A549 treated with ZK216348 at 1 μM for 4 hours (cell line): ENCODE results near the gene ABHD13. TPM values are rescaled to one million over a fixed set of nuclear protein-coding genes. Genes with fewer than 3 reads are reported as not detected.

Experiments
- total RNA-seq: library from RNA; stranded (reverse); fragments of 200-300 nt; extraction: Qiagen RNA extraction; gene quantifications from 5 replicates; pipeline ENCODE4 v1.2.3, GENCODE V29; 2022; ENCODE audit warnings: low read depth

The ABHD13 gene
- total RNA-seq, result 1.7 to 5.3 TPM (median 4.6 TPM) in 5 replicates

DNA sequence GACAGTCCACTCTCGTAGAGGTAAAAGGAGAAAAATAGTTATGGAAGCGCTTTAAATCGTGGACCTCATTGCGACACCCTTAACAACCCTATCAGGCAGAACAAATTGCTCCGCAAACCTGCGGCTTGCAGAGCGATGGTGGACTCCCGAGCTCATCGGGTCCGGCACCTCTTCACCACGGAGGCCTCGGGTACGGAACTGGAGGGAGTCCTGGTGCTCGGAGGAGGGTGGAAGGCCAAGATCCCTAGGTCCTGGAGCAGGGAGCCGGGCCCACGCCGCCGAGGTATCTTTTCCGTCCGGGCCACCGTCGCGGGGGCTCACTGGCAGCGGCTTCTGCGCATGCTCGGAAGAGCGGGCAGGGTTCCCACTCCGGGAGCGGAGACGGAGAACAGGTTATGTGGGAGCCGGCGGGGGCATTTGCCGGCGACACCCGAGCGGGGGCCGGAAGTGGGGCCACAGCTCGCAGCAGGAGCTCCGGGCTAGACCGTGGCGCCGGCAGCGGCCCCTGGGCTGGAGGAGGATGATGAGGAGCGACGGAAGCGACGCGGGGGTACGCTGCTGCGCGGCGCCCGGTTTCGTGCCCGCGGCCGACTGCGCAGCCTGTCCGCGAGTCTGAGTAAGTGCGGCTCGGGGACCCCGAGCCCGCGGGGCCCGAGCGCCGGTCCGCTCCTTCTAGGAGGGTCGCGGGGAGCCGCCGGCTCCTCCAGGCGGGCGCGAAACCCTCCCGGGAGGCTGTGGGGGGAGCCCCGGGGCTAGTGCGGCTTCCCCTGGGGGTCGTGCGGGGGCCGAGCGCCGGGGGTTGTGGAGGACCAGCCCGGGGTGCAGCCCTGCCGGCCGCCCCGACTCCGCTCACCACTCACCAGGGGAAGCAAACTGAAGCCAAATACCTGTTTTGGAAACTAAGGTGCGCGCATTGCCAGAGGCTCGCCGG, at the start of gene ABHD13:
Gene ABHD13, plus strand, starts transcription at position 349 of the 931 bp plus-strand sequence. CDS start 10,827 bp downstream, outside the sequence.

DNA sequence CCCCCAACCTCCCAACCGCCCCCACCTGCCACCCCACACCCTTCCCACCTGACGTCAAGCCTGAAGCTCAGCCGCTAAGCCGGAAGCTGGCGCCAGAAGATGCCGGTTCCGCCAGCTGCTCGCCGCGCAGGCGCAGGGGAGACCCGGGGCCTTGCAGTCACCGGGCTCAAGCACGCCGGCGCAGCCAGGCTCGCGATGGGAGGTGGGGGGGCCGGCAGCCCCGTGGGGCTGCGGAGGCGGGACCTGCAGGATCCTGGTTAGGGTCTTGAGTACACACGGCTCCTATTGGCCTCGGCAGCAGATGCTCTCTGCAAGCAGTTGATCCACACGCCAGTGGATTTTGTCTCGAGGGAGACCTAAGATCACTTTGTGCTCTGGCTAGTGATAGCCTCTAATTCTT, 2.8 kb upstream of the ABHD13 start, which contains the start of gene LIG4:
Gene LIG4, minus strand, starts transcription at position 101 of the 400 bp plus-strand sequence. CDS start 4,268 bp downstream, outside the sequence.

GRCh38 chr13:108269601-108270328, 51.6 kb downstream of the ABHD13 start, which contains the start of gene TNFSF13B:
Gene TNFSF13B (plus strand): TSS chr13:108269718. CDS start chr13:108269896, 178 bp downstream.

Other genes starting within 250 kb of the ABHD13 start
- 2.3 to 6.6 TPM (median 4.6 TPM) in 5 replicates for gene LIG4, start 2.9 kb upstream of the ABHD13 start, total RNA-seq
- 0.13 TPM in 1 of 5 replicates, not detected in the others for gene TNFSF13B, start 51.3 kb downstream of the ABHD13 start, total RNA-seq